22Rv1 (cell line): ENCODE measurements around the gene SERGEF.

Experiments used
- ZFX ChIP-seq: fragments of 450-650 bp; IDR thresholded peaks from 2 replicates; pipeline ENCODE4 v1.6.1; 2017; ENCODE audit warnings: antibody characterized with exemption, borderline replicate concordance
- TF ChIP-seq, protein P1 (sequence below): fragments of 450-650 bp; IDR thresholded peaks from 2 replicates; pipeline ENCODE4 v1.5.1; 2017; ENCODE audit warnings: mild to moderate bottlenecking

DNA sequence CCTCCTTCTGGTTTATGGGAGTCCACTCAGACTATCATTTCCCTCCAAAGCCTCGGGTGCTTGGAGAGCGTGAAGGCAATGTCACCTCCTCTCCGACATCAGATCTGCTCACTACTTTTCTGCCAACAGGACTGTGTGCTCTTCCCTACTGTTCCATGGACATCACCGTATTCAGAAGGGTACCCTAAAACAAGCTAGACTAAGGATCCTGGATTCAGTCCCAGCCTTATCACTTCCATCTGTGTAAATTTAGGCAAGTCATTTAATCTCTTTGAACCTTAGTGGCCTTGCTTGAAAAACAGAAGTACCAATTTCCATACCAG is 200.0 kb downstream of the SERGEF start:
- TF ChIP-seq, protein P1, sequence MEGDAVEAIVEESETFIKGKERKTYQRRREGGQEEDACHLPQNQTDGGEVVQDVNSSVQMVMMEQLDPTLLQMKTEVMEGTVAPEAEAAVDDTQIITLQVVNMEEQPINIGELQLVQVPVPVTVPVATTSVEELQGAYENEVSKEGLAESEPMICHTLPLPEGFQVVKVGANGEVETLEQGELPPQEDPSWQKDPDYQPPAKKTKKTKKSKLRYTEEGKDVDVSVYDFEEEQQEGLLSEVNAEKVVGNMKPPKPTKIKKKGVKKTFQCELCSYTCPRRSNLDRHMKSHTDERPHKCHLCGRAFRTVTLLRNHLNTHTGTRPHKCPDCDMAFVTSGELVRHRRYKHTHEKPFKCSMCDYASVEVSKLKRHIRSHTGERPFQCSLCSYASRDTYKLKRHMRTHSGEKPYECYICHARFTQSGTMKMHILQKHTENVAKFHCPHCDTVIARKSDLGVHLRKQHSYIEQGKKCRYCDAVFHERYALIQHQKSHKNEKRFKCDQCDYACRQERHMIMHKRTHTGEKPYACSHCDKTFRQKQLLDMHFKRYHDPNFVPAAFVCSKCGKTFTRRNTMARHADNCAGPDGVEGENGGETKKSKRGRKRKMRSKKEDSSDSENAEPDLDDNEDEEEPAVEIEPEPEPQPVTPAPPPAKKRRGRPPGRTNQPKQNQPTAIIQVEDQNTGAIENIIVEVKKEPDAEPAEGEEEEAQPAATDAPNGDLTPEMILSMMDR: no peak
- TF ChIP-seq ZFX: no peak
